GM19468 (cell line): Measurements from ENCODE around the gene USP13.
"Not testable (repeated sequence)": the region's sequence is repeated elsewhere in the genome, so short reads cannot be mapped to it uniquely, and the experiment has no call there.

Experiments
- ATAC-seq: cut with Tn5 transposase; IDR thresholded peaks from one replicate; pipeline ENCODE4 v1.9.1; 2021; ENCODE audit warnings: mild to moderate bottlenecking, moderate library complexity, moderate number of reproducible peaks; ENCODE audit not compliant: unreplicated experiment; ENCODE audit errors: extremely low read depth

USP13 gene, protein sequence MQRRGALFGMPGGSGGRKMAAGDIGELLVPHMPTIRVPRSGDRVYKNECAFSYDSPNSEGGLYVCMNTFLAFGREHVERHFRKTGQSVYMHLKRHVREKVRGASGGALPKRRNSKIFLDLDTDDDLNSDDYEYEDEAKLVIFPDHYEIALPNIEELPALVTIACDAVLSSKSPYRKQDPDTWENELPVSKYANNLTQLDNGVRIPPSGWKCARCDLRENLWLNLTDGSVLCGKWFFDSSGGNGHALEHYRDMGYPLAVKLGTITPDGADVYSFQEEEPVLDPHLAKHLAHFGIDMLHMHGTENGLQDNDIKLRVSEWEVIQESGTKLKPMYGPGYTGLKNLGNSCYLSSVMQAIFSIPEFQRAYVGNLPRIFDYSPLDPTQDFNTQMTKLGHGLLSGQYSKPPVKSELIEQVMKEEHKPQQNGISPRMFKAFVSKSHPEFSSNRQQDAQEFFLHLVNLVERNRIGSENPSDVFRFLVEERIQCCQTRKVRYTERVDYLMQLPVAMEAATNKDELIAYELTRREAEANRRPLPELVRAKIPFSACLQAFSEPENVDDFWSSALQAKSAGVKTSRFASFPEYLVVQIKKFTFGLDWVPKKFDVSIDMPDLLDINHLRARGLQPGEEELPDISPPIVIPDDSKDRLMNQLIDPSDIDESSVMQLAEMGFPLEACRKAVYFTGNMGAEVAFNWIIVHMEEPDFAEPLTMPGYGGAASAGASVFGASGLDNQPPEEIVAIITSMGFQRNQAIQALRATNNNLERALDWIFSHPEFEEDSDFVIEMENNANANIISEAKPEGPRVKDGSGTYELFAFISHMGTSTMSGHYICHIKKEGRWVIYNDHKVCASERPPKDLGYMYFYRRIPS

DNA sequence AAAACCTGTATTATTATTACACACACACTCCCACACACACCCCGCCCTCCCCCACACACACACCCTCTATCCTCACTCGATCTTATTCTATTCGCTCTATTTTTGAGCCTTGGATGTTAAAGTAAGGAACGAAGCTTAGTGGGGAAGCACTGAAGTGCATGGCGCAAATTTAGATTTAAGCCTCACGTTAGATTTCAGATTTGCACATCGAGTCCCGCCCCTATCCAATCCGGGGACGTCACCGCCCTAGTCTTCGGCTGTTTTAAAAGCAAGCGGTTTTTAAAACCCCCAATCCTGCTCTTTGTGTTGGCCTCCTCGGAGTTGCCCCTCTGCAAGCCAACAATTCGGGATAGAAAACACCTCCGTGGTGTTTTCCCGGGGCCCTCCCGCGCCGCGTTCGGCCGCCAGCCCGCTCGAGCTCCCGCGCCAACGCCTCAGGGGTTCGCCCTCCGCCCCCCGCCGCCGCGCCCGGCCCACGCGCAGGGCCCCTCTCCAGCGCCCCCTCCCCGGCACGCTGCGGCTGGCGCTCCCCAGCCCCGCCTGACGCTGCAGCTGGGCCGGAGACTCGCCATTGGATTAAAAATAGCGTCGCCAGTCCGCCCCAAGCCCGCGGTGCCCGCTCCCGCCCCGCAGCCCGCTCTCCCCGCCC is at the start of gene USP13:
TSS of gene USP13 (plus strand) at position 594 of the 649 bp plus-strand sequence. CDS start 186 bp downstream, outside the sequence.
- peak; percentile 29 for ATAC-seq

DNA sequence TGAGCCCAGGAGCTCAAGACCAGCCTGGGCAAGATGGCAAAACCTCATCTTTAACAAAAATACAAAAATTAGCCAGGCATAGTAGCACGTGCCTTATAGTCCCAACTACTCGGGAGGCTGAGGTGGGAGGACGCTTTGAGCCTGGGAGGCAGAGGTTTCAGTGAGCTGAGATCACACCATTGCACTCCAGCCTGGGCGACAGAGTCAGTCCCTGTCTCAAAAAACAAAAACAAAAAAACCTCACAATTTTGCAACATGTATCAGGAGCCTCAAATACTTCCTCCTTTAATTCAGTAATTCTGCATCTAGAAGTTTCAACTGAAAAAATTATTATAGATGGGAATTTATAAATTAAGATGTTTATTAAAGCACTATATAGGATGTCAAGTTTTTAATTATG is 49.5 kb upstream of the USP13 start:
- ATAC-seq: no peak

DNA sequence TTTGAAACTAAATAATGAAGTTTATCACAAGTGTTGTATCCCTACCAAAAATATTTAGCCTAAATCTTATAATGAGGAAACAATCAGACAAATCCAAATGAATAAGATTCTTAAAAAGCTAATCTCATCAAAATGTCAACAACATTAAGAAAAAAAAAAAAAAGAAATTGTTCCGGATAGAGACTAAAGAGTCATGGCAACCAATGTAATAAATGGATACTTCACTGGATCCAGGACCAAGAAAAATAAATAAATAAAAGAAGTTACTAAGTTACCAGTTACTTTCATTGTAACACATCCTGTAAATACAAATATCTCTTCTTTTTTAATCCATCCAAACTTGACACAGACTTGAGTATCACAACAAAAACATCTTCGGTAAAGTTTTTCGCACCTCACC is 49.0 kb upstream of the USP13 start:
- ATAC-seq: no peak

DNA sequence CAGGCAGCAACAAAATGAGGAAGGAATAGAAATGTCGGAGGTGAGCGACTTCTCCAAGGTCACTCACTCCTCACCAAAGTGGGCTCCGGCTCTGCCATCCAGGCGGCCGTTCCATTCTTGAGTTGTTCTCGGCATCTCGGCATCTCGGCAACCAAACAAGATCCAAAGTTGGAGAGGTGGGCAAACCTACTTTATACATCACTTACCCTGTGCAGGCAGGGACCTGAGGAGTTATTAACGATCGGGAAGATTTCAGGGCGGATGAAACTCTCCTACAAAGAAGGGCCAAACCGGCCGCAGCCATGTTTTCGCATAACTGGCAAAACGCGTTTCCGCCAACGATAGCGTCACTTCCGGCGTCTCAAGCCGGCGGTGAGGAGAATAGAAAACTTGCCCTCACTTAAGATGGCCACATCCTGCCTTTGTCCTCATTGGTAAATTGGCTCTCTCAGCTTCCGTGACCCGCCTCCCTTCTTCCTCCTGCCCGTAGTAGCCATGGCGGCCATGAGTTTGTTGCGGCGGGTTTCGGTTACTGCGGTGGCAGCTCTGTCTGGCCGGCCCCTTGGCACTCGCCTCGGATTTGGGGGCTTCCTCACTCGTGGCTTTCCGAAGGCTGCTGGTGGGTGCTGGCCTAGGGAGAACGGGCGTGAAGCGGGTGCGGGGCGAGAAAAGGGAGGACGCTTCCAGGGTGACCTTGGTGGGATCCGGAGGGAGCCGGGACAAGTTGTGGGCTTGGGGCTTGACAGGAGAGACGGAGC is 48.3 kb upstream of the USP13 start, which contains the start of the genes MRPL47 and NDUFB5:
TSS of gene MRPL47 (minus strand) at position 318 of the 758 bp plus-strand sequence. CDS start at position 304, 14 bp downstream.
TSS of gene NDUFB5 (plus strand) at position 474 of the 758 bp plus-strand sequence. CDS start at position 496, 22 bp downstream.
- peak; percentile 95 for ATAC-seq

DNA sequence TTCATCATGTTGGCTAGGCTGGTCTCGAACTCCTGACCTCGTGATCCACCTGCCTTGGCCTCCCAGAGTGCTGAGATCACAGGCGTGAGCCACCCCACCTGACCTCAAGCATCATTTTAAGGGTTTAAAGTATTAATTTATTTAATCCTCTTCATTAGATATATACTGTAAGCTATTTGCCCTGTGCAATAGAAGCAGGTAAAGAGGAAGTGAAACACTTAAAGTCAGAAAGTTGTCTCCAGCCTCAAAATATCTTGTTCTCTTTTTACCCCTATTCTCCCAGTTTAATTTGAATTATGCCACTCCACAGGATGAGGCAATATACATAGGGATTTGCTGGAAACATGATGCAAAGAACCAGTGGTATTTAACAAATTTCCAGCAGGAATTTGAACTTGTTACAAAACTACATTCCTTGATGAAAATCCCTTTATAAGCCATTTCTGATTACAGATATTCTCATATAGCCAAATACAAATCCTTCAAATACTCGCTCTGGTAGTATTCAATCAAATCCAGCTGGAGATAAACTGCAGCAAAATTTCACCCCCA is 46.2 kb upstream of the USP13 start:
- ATAC-seq: no peak

DNA sequence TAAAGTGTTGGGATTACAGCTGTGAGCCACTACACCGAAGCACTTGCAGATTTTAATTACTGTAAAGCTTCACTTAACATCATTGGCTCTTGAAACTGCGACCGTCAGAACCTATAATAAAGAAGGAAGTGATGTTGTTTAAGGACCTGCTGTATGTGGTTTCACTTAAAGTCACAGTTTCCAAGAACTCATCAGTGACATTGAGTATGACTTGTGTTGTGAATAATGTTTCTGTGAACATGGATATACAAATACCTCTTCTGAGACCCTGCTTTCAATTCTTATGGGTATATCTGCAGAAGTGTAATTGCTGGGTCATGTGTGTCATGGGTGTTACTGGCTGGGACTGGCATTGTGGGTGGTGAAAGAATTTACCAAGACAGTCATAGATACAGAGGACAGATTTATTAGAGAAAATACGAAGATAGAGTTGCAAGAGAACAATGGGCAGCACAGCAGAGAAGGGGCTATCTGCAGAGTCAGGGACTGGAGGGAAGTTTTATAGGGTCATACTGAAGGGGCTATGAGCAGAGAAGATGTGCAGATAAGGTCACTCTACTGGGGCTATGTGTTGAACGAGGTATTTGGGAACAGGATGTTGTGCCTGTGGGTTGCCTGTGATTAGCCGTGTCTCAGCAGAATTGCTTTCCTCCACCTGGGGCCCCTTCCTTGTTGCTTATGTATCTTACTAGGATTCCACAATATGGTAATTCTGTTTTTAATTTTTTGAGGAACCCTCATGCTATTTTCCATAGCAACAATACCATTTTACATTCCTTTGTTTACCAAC is 43.7 kb upstream of the USP13 start:
- ATAC-seq: peak; percentile 27

DNA sequence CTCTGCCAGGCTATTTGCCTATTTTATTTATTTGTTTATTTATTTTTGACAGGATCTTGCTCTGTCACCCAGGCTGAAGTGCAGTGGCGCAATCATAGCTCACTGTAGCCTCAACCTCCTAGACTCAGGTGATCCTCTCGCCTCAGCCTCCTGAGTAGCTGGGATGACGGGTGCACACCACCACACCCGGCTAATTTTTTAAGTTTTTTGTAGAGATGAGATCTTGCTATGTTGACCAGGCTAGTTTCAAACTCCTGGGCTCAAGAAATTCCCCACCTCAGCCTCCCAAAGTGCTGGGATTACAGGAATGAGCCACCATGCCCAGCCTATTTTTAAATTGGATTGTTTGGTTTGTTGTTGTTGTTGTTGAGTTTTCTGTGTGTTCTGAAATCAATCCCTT is 42.8 kb upstream of the USP13 start:
- ATAC-seq: no peak

DNA sequence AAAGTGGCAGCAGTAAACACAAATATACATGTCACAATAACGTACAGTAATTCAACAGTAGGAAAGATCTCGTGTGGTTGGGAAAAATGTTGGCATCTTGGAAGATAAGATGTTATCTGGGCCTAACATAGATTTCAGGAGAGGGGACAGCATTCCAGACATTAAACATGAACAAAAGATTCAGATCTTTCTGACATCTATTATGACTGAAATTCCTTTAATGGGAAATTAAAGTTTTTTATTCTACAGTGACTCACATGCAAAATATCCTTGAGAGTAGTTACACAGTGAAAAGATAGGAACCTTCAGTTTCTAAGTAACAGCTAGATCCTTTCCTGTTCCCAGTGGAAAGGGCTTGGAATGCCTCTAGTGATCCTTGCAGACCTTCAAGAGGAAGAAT is 39.0 kb upstream of the USP13 start:
- no peak for ATAC-seq

DNA sequence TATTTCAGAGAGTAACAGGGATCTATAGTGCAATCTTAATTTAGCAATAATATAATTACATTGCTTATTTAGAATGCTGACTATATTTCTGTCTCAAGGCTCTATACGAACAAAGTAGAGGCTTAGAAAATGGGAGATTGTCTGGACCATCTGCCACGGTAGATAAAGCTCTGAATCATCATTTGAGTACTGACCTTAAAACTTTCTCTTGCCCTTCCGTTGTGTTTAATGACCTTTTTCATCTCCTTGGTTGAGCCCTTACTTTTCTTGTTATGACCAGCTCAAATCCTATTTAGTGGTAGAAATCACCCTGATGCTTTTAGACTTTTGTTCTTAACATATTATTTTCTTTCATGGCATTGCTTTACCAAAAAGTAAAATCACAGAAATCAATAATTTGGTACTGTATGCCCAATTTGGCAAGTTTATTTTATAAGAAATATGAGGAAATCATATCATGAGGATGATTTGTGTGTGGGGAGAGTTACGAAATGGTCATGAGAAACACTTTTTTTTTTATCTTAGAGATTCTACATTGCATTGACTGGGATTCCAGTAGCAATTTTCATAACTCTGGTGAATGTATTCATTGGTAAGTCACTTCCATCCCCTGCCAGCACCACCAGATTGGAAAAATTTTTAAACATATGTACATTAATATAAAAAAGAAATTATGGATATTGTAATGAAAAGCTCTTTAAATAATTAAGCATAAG is 37.2 kb upstream of the USP13 start:
- ATAC-seq: no peak

DNA sequence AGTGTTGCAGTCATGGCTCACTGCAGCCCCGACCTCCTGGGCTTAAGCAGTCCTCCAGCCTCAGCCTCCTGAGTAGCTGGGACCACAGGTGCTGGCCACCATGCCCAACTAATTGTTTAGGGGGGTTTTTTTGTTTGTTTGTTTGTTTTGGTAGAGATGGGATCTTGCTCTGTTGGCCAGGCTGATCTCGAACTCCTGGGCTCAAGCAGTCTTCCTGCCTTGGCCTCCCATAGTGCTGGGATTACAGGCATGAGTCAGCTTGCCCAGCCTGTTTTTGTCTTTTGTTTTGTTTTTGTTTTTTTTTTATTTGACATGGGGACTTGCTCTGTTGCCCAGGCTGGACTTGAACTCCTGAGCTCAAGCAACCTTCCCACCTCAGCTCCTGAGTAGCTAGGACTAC is 30.8 kb upstream of the USP13 start:
- ATAC-seq: no peak

DNA sequence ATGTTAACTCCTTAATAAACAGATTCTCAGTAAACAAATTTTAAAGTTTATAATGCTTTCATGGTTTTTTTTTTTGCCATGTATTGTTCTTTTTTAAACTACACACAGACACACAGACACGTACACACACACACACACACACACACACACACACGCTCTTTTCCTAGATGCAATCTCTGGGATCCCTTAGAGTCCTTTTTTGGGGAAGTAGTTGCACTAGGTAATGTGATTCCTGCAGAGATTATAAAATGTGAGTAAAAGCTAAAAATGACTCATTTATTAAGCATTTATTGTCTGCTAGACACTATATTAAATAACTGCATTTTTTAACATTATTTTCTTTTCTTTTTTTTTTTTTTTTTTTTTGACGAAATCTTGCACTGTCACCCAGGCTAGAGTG is 28.4 kb upstream of the USP13 start:
- ATAC-seq: no peak

DNA sequence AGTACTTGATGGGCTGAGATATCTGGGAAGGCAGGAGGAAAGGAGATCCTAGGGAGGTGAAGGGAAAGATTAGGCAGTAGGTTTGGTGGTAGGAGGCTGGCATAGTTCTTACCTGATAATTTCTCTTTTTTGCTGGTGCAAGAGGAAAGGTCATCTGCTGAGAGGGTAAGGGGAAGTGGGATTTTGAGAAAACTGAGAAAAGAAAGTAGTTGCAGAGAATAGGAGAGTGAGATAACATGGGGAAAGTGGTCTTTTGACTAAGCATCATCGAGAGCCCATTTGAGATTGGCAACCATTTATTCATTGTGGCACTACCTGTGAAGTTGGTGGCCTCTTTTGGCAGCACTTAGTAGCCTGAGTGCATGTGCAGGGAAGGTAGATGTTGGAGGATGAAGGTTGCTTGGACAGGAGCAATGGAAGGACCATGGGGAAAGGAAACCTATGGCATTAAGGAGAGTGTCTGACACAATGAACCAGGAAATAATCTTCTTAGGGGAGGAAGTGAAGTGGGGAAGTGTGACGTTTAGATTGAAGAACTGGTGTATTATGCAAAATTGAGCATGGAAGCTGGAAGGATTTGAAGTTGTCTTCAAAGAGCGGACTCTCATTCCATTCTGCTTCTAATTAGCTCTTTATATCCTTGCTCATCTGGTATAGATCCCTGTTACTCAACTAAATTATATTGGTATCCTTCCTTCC is 21.9 kb upstream of the USP13 start:
- ATAC-seq: no peak

DNA sequence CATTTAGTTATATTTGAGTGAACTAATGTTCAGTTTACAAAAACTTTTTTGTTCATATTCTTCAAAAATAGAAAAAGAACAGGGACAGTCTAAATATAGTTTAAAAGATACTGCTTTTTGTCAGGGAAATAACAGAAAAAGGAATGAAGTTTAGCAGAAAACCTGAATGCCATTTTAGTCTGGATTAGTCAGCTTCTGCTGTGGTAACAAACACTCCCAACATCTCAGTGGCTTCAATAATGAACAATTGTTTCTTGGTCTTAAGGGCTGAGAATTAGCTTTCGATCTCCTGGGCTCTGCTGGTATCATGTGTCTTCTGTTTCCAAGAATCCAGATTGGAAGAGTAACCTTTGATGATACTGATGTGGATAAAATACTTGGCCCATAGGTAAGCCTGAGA is 12.4 kb upstream of the USP13 start:
- no peak for ATAC-seq

DNA sequence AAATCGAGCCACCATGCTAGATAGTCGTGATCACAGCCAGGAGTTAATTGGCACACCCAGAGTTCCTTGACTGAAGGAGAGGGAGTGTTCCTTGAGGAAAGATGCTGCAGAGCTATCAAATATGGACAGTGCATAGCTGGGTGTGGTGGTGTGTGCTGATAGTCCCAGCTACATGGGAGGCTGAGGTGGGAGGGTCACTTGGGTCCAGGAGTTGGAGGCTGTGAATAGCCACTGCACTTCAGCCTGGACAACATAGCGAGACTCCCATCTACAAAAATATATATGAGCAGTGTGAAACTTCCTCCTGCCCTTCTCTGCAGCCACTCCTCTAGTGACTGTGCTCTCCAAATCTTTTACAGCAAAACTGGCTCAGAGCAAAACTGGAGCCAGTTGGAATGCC is 10.0 kb upstream of the USP13 start:
- ATAC-seq: no peak

DNA sequence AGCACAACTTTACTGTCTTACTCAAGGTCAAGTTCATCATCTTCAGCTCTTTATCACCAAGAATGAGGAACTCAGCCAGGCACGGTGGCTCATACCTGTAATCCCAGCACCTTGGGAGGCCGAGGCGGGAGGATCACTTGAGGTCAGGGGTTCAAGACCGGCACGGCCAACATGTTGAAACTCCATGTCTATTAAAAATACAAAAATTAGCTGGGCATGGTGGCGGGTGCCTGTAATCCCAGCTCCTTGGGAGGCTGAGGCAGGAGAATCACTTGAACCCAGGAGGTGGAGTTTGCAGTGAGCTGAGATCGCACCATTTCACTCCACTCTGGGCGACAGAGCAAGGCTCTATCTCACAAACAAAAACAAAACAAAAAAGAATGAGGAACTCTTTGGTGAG is 9.0 kb upstream of the USP13 start:
- not testable (repeated sequence) for ATAC-seq

DNA sequence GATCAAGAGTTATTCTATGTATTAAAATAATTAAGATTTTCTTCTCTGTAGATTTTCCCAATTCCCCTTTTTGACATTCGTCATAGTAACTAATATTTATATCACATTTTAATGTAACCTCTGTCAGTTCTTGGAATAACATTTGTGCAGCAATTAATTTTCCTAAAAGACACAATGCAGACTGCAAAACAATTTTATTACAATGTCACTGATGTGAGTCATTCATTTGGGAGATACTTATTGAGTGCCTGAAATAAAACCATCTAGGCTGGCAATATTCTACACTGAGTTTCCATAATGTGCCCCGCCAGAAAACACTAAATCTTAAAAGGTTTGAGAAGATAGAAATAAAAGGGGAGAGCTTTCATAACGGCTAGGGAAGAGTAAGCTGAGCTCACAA is 6.7 kb upstream of the USP13 start:
- ATAC-seq: no peak

DNA sequence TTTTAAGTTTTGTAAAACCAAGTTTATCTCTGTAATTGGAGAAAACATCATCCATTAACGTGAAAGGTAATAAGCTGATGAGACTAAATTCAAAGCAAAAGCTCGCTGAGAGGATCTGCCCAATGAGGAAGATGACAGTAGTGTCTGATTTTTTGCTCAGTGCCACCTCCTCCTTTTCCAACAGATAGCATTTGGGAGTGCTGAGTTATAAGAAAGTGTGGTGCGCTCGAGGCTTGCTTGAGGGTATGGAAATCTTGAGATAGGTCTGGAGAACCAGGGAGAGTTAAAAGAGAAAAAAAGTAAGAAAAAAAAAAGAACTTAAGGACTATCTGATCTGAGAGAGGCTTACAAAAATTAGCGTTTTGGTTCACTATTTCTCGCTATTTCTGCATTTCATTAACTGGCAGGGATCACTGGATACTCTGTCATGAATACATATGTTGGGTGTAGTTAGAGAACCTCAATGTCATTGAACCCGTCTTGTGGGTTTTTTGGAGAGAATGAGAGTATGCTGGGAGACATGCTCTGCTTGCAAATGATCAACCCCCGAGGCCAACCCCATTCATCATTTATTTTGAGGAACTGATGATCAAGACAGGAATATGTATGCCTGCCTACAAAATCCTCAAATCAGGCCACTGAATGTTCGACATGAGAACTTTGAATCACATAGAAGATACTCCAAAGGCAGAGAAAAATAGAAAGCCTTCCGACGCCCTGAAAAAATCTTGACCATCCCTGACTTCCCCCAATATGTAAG is 973 bp upstream of the USP13 start:
- ATAC-seq: no peak
